ENCODE data around the gene PSMB7. TPM values are rescaled to one million over a fixed set of nuclear protein-coding genes. Genes with fewer than 3 reads are reported as not detected.

Gene PSMB7
- 151 and 182 TPM in 2 replicates for total RNA-seq

GRCh38 chr9:124415102-124415851 is at the start of gene PSMB7:
Gene PSMB7, minus strand, starts transcription at chr9:124415442. Its CDS starts 17 bp downstream, at chr9:124415425.

GRCh38 chr9:124450241-124450924 is 35.1 kb upstream of the PSMB7 start, which contains the start of gene ADGRD2:
Gene ADGRD2, plus strand, starts transcription at chr9:124450451. Its CDS starts 1,216 bp downstream, at chr9:124451667.

Other genes starting within 250 kb of the PSMB7 start
- 26.0 and 40.8 TPM in 2 replicates for gene NEK6, start 157.5 kb downstream of the PSMB7 start, total RNA-seq
- gene ADGRD2, start 35.0 kb upstream of the PSMB7 start, total RNA-seq: not detected in 2 replicates
- gene NR5A1, start 92.0 kb upstream of the PSMB7 start, total RNA-seq: not detected in 2 replicates

Data from airway epithelial cell (primary cell).